C4-2B (cell line): ENCODE data around the gene PPP1CA.

ENCODE experiments used
- H3K27ac ChIP-seq: fragments of 450-650 bp; 2 replicates; pipeline ENCODE4 v1.5.1; 2017
- ZFX ChIP-seq: fragments of 450-650 bp; IDR thresholded peaks from 2 replicates; pipeline ENCODE4 v1.6.1; 2017
- TF ChIP-seq, protein P1 (sequence below): fragments of 450-650 bp; conservative IDR thresholded peaks from 2 replicates; pipeline ENCODE4 v1.5.1; 2017; ENCODE audit warnings: mild to moderate bottlenecking

PPP1CA gene

DNA sequence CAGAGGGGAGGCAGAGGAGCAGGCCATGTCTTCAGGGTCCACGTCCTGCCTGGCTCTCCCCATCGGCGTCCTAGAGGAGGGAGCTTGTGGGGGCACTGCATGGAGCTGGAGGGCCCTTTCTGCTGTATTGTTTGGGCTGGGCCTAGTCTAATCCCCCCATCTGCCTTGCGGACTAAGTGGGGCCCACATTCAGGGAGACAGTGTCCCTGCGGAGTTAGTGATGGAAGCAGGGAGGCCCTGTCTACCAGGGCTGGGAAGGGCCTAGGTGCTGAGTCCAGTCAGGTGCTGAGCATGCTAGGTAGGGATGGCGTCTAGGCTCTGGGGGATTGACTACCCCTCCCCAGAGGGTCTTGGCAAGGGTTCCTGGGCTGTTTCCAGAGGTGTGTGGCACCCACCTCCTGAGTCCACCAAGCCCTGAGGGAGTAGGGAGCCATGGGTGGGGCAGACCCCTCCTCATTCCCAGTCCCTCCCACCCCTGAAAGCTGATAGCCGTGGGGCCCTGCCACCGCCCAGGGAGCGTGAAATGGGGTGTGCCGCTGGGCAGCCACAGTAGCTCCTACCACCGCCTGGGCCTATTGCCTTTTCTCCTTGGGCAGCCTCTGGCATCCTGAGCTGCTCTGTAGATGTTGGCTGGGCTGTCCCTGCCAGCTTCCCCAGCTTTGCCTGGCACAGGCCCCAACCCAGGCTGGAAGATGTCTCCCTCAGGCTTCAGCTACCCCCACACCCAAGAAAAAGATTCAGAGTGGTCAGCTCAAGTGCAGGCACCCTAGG, 46.5 kb downstream of the PPP1CA start:
- H3K27ac ChIP-seq = peak overlapping the region; percentile 5; the same call in 1 of the 2 replicates
- no peak for TF ChIP-seq ZFX
- TF ChIP-seq, protein P1, sequence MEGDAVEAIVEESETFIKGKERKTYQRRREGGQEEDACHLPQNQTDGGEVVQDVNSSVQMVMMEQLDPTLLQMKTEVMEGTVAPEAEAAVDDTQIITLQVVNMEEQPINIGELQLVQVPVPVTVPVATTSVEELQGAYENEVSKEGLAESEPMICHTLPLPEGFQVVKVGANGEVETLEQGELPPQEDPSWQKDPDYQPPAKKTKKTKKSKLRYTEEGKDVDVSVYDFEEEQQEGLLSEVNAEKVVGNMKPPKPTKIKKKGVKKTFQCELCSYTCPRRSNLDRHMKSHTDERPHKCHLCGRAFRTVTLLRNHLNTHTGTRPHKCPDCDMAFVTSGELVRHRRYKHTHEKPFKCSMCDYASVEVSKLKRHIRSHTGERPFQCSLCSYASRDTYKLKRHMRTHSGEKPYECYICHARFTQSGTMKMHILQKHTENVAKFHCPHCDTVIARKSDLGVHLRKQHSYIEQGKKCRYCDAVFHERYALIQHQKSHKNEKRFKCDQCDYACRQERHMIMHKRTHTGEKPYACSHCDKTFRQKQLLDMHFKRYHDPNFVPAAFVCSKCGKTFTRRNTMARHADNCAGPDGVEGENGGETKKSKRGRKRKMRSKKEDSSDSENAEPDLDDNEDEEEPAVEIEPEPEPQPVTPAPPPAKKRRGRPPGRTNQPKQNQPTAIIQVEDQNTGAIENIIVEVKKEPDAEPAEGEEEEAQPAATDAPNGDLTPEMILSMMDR = no peak

DNA sequence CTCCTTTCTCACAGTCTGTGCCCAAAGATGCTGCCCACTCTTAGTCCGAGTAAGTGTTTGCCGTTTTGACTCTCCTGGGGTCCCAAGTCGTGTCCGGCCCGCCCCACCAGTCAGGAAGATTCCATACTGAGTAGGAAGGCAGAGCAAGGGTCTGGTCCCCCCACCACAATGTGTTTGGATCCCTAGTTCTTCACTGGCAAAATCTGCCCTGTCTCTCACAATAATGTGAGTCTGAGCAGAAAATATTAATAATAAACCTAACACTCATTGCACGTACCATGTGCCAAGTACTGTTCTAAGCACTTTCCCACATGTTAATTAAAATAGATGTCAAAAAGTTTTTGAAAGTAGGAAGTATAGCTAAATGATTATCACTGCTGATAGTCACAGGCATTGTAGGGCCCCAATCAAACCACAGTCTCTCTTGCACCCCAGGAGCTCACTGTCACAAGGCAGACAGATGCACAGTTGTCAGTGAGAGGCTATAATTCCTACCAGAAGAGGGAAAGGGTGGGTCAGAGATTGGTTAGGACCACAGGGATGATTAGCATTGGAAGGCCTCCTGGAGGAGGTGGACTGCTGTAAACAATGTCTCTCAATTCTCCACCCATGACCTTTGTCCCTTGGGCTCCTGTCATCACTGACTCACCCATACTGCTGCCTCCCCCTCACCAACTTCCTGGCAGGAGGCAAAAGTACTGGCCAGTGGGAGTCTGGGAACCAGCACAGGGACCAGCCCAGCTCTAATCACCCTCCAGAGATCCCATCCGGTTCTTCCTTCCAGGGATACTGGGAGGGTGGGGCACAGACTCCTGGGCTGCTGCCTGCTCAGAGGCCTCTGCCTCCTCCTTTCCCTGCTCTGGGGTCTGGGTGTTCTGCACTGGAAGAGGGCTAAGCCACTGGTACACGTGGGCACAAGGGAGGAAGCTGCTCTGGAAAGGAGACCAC, 47.3 kb downstream of the PPP1CA start:
- H3K27ac ChIP-seq = peak overlapping the region; percentile 91
- TF ChIP-seq ZFX = no peak
- TF ChIP-seq, protein P1 = no peak

- TF ChIP-seq ZFX = no peak
- H3K27ac ChIP-seq = peak within 1 kb of the TSS; percentile 91
Observed at GRCh38 chr11:67353317-67354074, 48.2 kb downstream of the PPP1CA start, which contains the start of gene POLD4. Gene POLD4 (minus strand): TSS chr11:67353546. CDS start chr11:67353399, 147 bp downstream.

GRCh38 chr11:67352546-67353316, 48.9 kb downstream of the PPP1CA start:
- TF ChIP-seq, protein P1 = no peak
- peak; percentile 19; the same call in 1 of the 2 replicates for TF ChIP-seq ZFX

GRCh38 chr11:67351275-67352005, 50.2 kb downstream of the PPP1CA start:
- H3K27ac ChIP-seq = 0 out of 2 replicates have a peak overlapping the region, but pooled peaks have one; percentile 16
- no peak for TF ChIP-seq ZFX
- TF ChIP-seq, protein P1 = peak; percentile 97

More at GRCh38 chr11:67352546-67353316, 48.9 kb downstream of the PPP1CA start:
- peak overlapping the region; percentile 91 for H3K27ac ChIP-seq

GRCh38 chr11:67349928-67350465, 51.7 kb downstream of the PPP1CA start:
- no peak for TF ChIP-seq ZFX
- TF ChIP-seq, protein P1 = no peak
- H3K27ac ChIP-seq = no peak overlapping the region
